Kidney epithelial cell (primary cell): ENCODE measurements around the gene HYOU1. TPM values are rescaled to one million over a fixed set of nuclear protein-coding genes. Genes with fewer than 3 reads are reported as not detected.
"Not testable (repeated sequence)": the region's sequence is repeated elsewhere in the genome, so short reads cannot be mapped to it uniquely, and the experiment has no call there.

Experiments
- DNase-seq: peaks from one replicate; pipeline ENCODE4 v3.0.0-alpha.2; 2010; ENCODE audit warnings: low read depth
- H3K27me3 ChIP-seq: 2 replicates; pipeline ENCODE4 v1.6.0; 2011; ENCODE audit warnings: low read length; ENCODE audit not compliant: control insufficient read depth, insufficient read depth
- H3K36me3 ChIP-seq: 2 replicates; pipeline ENCODE4 v1.5.1; 2011; ENCODE audit warnings: low read length; ENCODE audit not compliant: control insufficient read depth, insufficient read depth
- H3K4me3 ChIP-seq: 2 replicates; pipeline ENCODE4 v1.5.1; 2011; ENCODE audit warnings: low read depth, mild to moderate bottlenecking, control low read depth, low read length
- total RNA-seq: library from RNA; depleted of rRNA; stranded (reverse); fragments of >200 nt; gene quantifications from 2 replicates; pipeline ENCODE4 v1.2.3, GENCODE V29; 2015
- TF ChIP-seq, protein P1 (sequence below): IDR thresholded peaks from 2 replicates; pipeline ENCODE4 v1.5.1; 2011; ENCODE audit warnings: mild to moderate bottlenecking, moderate library complexity, low read length, control low read depth, inconsistent platforms; ENCODE audit not compliant: insufficient read depth, poor library complexity, severe bottlenecking

The HYOU1 gene
- total RNA-seq, 1 donor from 2014 or later: 303 TPM

DNA sequence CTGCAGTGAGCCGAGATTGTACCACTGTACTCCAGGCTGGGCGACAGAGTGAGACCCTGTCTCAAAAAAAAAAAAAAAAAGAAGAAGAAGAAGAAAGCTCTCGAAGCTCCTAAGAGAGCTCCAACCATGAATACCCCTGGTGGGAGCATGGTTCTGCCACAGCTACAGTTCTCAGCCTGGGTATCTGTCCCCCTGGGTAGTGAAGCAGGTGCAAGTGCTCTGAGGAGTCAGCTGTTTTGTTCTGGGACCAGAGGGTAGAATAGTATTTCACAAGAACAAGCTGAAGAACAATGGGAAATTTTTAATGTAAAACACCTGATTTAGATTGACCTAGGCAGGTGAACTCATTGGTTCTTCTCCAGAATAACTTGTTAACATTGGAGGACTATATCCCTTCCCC lies 4.3 kb upstream of the HYOU1 start:
- no peak overlapping the region for H3K4me3 ChIP-seq
- H3K27me3 ChIP-seq: no peaks in the 10 kb centered on the region
- TF ChIP-seq, protein P1, sequence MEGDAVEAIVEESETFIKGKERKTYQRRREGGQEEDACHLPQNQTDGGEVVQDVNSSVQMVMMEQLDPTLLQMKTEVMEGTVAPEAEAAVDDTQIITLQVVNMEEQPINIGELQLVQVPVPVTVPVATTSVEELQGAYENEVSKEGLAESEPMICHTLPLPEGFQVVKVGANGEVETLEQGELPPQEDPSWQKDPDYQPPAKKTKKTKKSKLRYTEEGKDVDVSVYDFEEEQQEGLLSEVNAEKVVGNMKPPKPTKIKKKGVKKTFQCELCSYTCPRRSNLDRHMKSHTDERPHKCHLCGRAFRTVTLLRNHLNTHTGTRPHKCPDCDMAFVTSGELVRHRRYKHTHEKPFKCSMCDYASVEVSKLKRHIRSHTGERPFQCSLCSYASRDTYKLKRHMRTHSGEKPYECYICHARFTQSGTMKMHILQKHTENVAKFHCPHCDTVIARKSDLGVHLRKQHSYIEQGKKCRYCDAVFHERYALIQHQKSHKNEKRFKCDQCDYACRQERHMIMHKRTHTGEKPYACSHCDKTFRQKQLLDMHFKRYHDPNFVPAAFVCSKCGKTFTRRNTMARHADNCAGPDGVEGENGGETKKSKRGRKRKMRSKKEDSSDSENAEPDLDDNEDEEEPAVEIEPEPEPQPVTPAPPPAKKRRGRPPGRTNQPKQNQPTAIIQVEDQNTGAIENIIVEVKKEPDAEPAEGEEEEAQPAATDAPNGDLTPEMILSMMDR: no peak
- no peaks in the 10 kb centered on the region for H3K36me3 ChIP-seq
- no peak for DNase-seq

GRCh38 chr11:119059128-119059527 lies 2.1 kb upstream of the HYOU1 start:
- not testable (repeated sequence) for H3K36me3 ChIP-seq

GRCh38 chr11:119056421-119056999 lies 495 bp downstream of the HYOU1 start:
- H3K4me3 ChIP-seq: peak overlapping the region; percentile 74
- TF ChIP-seq, protein P1: no peak
- DNase-seq: no peak
- H3K27me3 ChIP-seq: no peaks in the 10 kb centered on the region
- peaks cover 1% of the 10 kb centered on the region for H3K36me3 ChIP-seq

More at GRCh38 chr11:119059128-119059527, 2.1 kb upstream of the HYOU1 start:
- not testable (repeated sequence) for H3K4me3 ChIP-seq, DNase-seq, H3K27me3 ChIP-seq

DNA sequence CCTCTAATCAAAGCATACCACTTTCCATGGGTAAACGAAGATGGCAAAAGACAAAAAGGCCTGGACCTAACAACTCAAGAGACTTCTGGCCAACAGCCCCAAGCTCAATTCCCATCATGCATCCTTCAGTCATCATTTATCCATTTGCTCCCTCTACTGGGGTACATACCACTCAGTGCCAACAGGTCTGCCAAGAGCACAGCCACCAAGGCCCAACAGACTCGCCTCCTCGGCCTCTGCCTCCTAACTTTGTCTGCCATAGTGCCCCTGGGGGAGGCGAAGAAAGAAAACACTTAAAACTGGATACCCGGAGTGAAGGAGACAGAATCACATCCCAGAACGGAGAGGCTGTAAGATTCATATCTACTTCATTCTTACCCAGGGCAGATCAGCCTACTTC lies 1.1 kb downstream of the HYOU1 start:
- no peak for DNase-seq
- H3K27me3 ChIP-seq: no peaks in the 10 kb centered on the region
- H3K36me3 ChIP-seq: peaks cover 1% of the 10 kb centered on the region
- TF ChIP-seq, protein P1: peak; percentile 41
- H3K4me3 ChIP-seq: peak overlapping the region; percentile 74

GRCh38 chr11:119054418-119054817 lies 2.6 kb downstream of the HYOU1 start:
- Histone ChIP-seq H3K27me3 (no peaks in the 10 kb centered on the region), H3K4me3 (no peak overlapping the region), H3K36me3 (peaks cover 3% of the 10 kb centered on the region)
- TF ChIP-seq, protein P1: no peak
- DNase-seq: no peak

DNA sequence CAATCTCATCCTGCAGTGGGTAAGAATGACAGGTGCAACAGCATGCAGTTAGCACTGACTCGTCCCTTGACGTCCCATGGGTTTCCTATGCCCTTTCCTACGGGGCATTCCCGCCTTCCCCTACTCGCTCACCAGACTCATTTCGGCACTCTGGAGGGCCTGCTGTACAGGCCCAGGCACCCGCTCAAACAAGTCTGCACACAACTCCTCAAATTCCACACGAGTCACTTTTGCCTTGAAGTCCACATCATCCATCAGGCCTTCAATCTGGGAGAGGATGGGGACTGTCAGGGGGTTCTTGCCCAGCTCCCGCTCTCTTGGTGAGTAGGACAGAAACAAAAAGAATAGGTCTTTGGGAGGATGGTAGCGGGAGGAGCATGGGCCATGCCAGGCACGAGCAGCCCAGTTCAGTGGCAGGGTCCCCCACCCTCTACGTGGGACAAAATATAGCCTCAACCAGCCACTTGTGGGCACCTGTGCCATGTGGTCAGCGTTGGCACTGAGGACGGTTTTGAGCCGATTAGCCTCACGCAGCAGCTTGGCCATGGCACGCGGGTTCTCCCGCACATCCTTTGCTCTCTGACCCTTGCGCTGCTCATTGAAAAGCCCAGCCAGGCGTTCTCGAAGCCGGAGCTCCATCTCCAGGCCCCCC lies 4.7 kb downstream of the HYOU1 start:
- Histone ChIP-seq H3K27me3 (no peaks in the 10 kb centered on the region), H3K36me3 (peaks cover 5% of the 10 kb centered on the region), H3K4me3 (no peak overlapping the region)
- no peak for DNase-seq
- TF ChIP-seq, protein P1: no peak
